Left lobe of liver (tissue), 1 donor: ENCODE results near the gene PON2. TPM values are rescaled to one million over a fixed set of nuclear protein-coding genes. Genes with fewer than 3 reads are reported as not detected.

Experiments
- total RNA-seq: library from RNA; stranded (reverse); gene quantifications from one replicate; pipeline ENCODE4 v1.2.1, GENCODE V29; 2021
- donor health status: DM: no; HTN: yes; CAD: no.

The PON2 gene
- total RNA-seq, 1 donor from 2014 or later = 86.1 TPM

Other genes with a start within 250 kb of the PON2 start
- gene PON1, start 110.5 kb downstream of the PON2 start, total RNA-seq = 465 TPM
- gene PON3, start 38.7 kb downstream of the PON2 start, total RNA-seq = 256 TPM
- gene ASB4, start 50.9 kb upstream of the PON2 start, total RNA-seq = 0.40 TPM
- 77.4 TPM for gene PDK4, start 161.5 kb upstream of the PON2 start, total RNA-seq